Measurements from ENCODE around the gene SEMA3G. TPM values are rescaled to one million over a fixed set of nuclear protein-coding genes. Genes with fewer than 3 reads are reported as not detected.

The SEMA3G gene
- total and polyA plus RNA-seq, 4 donors, result 5.1 to 30.8 (median 14.9) TPM

- Histone ChIP-seq H3K27me3 (ENCODE audit: control insufficient read depth in 3 of 3, insufficient read depth in 3 of 3, low read length in 2 of 3) (no peaks in the 10 kb centered on the region), H3K9me3 (ENCODE audit: control insufficient read depth in 4 of 4, insufficient read depth in 3 of 4, low read length in 3 of 4) (no peaks in the 10 kb centered on the region), H3K27ac (ENCODE audit: low read depth in 1 of 2, low read length in 1 of 2) (no peak overlapping the region), H3K4me1 (ENCODE audit: control insufficient read depth in 5 of 5, insufficient read depth in 5 of 5, low read length in 5 of 5) (no peaks in the 10 kb centered on the region), H3K4me3 (no peak overlapping the region), H3K36me3 (ENCODE audit: control insufficient read depth in 4 of 4, insufficient read depth in 4 of 4, low read length in 4 of 4) (peaks cover 19 to 71% (median 40%) of the 10 kb centered on the region in 4 donors), H3K9ac (ENCODE audit: insufficient read depth in 1 of 2, low read length in 2 of 2) (no peak overlapping the region)
- DNase-seq (no peak), ATAC-seq (ENCODE audit: insufficient read depth, low FRiP score) (no peak)
- 96 to 98% methylated on average over 16 of the region's 16 CpGs for WGBS, 2 donors
- TF ChIP-seq CTCF (IDR thresholded peaks at IDR 0.05; ENCODE audit: control extremely low read depth, extremely low read depth), result no peak
Measured at GRCh38 chr3:52402101-52402521, 42.8 kb downstream of the SEMA3G start.

DNA sequence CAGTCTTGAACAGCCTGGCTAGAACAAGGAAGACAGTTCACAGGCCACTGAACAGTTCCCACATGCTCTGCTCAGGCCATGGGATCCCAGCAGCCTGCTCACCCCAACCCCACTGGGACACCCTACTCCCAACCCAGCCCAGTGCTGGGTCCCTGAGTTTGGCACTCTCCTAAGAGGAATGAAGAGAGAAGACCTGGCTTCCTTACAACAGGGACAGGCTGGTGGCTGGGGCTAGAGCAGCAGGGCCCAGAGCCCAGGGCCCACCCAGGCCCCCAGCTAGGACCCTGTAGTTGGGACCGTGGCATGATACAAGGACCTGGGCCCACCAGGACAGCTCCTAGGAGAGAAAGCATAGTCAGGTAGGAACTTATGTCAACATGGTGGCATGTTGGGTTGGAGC is 43.4 kb downstream of the SEMA3G start:
- Histone ChIP-seq H3K36me3 (ENCODE audit: control insufficient read depth in 4 of 4, insufficient read depth in 4 of 4, low read length in 4 of 4) (peaks cover 19 to 65% (median 35%) of the 10 kb centered on the region in 4 donors), H3K9me3 (ENCODE audit: control insufficient read depth in 4 of 4, insufficient read depth in 3 of 4, low read length in 3 of 4) (no peaks in the 10 kb centered on the region), H3K27ac (ENCODE audit: low read depth in 1 of 2, low read length in 1 of 2) (no peak overlapping the region), H3K9ac (ENCODE audit: insufficient read depth in 1 of 2, low read length in 2 of 2) (no peak overlapping the region), H3K4me3 (no peak overlapping the region), H3K27me3 (ENCODE audit: control insufficient read depth in 3 of 3, insufficient read depth in 3 of 3, low read length in 2 of 3) (no peaks in the 10 kb centered on the region), H3K4me1 (ENCODE audit: control insufficient read depth in 5 of 5, insufficient read depth in 5 of 5, low read length in 5 of 5) (no peaks in the 10 kb centered on the region)
- TF ChIP-seq CTCF (IDR thresholded peaks at IDR 0.05; ENCODE audit: control extremely low read depth, extremely low read depth), result no peak
- no peak for ATAC-seq (ENCODE audit: insufficient read depth, low FRiP score)
- 95 to 100% methylated on average over 1 of the region's 1 CpG for whole genome bisulfite sequencing, 2 donors
- DNase-seq, result no peak

GRCh38 chr3:52401021-52401420 is 43.9 kb downstream of the SEMA3G start:
- DNase-seq, result no peak
- Histone ChIP-seq H3K9ac (ENCODE audit: insufficient read depth in 1 of 2, low read length in 2 of 2) (no peak overlapping the region), H3K27me3 (ENCODE audit: control insufficient read depth in 3 of 3, insufficient read depth in 3 of 3, low read length in 2 of 3) (no peaks in the 10 kb centered on the region), H3K9me3 (ENCODE audit: control insufficient read depth in 4 of 4, insufficient read depth in 3 of 4, low read length in 3 of 4) (no peaks in the 10 kb centered on the region), H3K27ac (ENCODE audit: low read depth in 1 of 2, low read length in 1 of 2) (no peak overlapping the region), H3K36me3 (ENCODE audit: control insufficient read depth in 4 of 4, insufficient read depth in 4 of 4, low read length in 4 of 4) (peaks cover 19 to 60% (median 32%) of the 10 kb centered on the region in 4 donors), H3K4me3 (no peak overlapping the region), H3K4me1 (ENCODE audit: control insufficient read depth in 5 of 5, insufficient read depth in 5 of 5, low read length in 5 of 5) (no peaks in the 10 kb centered on the region)
- 77 to 100% methylated on average over 1 of the region's 1 CpG for WGBS, 2 donors
- TF ChIP-seq CTCF (IDR thresholded peaks at IDR 0.05; ENCODE audit: control extremely low read depth, extremely low read depth), result no peak
- ATAC-seq (ENCODE audit: insufficient read depth, low FRiP score), result no peak

- Histone ChIP-seq H3K4me1 (ENCODE audit: control insufficient read depth in 5 of 5, insufficient read depth in 5 of 5, low read length in 5 of 5) (no peaks in the 10 kb centered on the region), H3K9ac (ENCODE audit: insufficient read depth in 1 of 2, low read length in 2 of 2) (no peak overlapping the region), H3K27me3 (ENCODE audit: control insufficient read depth in 3 of 3, insufficient read depth in 3 of 3, low read length in 2 of 3) (no peaks in the 10 kb centered on the region), H3K4me3 (no peak overlapping the region), H3K27ac (ENCODE audit: low read depth in 1 of 2, low read length in 1 of 2) (no peak overlapping the region), H3K9me3 (ENCODE audit: control insufficient read depth in 4 of 4, insufficient read depth in 3 of 4, low read length in 3 of 4) (no peaks in the 10 kb centered on the region), H3K36me3 (ENCODE audit: control insufficient read depth in 4 of 4, insufficient read depth in 4 of 4, low read length in 4 of 4) (peaks cover 16 to 54% (median 29%) of the 10 kb centered on the region in 4 donors)
- DNase-seq (no peak), ATAC-seq (ENCODE audit: insufficient read depth, low FRiP score) (no peak)
- no peak for TF ChIP-seq CTCF (IDR thresholded peaks at IDR 0.05; ENCODE audit: control extremely low read depth, extremely low read depth)
- WGBS, 2 donors, result 90 to 96% methylated on average over 10 of the region's 10 CpGs
Measured at GRCh38 chr3:52400275-52400793, 44.6 kb downstream of the SEMA3G start.
